CD14-positive monocyte (primary cell): ENCODE results near the gene ITPR3. TPM values are rescaled to one million over a fixed set of nuclear protein-coding genes. Genes with fewer than 3 reads are reported as not detected.

Experiments
- DNase-seq, 3 donors: peaks; one replicate each; pipeline ENCODE4 v3.0.0-alpha.2; 2011 to 2022
- H2AFZ ChIP-seq: 2 replicates; pipeline ENCODE4 v1.6.0; 2012; ENCODE audit warnings: mild to moderate bottlenecking, low read depth, low read length, inconsistent platforms; ENCODE audit not compliant: insufficient read depth, poor library complexity, severe bottlenecking
- H3K27ac ChIP-seq, 2 donors: 1 replicate in 1 of 2; 2 replicates in 1 of 2; pipeline ENCODE4 v1.5.1; 2012 to 2013; ENCODE audit warnings: low read length in 2 of 2, control low read depth in 1 of 2, inconsistent platforms in 1 of 2, low read depth in 1 of 2, mild to moderate bottlenecking in 1 of 2
- H3K27me3 ChIP-seq, 2 donors: one replicate each; pipeline versions ENCODE4 v1.6.0 to v1.6.1; 2011 to 2013; ENCODE audit warnings: low read length in 2 of 2; ENCODE audit not compliant: control insufficient read depth in 2 of 2, insufficient read depth in 2 of 2
- H3K36me3 ChIP-seq, 2 donors: replicated peaks in 1 of 2; 1 replicate in 1 of 2; 2 replicates in 1 of 2; pipeline versions ENCODE4 v1.5.1 to v1.6.1; 2012 to 2013; ENCODE audit warnings: low read length in 2 of 2, control low read depth in 1 of 2, inconsistent platforms in 1 of 2, mild to moderate bottlenecking in 1 of 2; ENCODE audit not compliant: insufficient read depth in 2 of 2, control insufficient read depth in 1 of 2
- H3K4me1 ChIP-seq, 2 donors: 1 replicate in 1 of 2; 2 replicates in 1 of 2; pipeline versions ENCODE4 v1.5.1 to v1.6.1; 2012 to 2013; ENCODE audit warnings: low read length in 2 of 2, control low read depth in 1 of 2, inconsistent platforms in 1 of 2, mild to moderate bottlenecking in 1 of 2, moderate library complexity in 1 of 2; ENCODE audit not compliant: insufficient read depth in 2 of 2, control insufficient read depth in 1 of 2
- H3K4me2 ChIP-seq: replicated peaks from 2 replicates; pipeline ENCODE3; 2012; ENCODE audit warnings: low read length, moderate library complexity, mild to moderate bottlenecking; ENCODE audit not compliant: poor library complexity, severe bottlenecking; ENCODE audit errors: extremely low read depth
- H3K4me3 ChIP-seq, 3 experiments: fragments of 200-600 bp in 1 of 3; sonication (generic) in 1 of 3; replicated peaks in 1 of 3; 1 replicate in 2 of 3; 2 replicates in 1 of 3; pipeline ENCODE4 v1.5.1; 2011 to 2013; ENCODE audit warnings: low read length in 3 of 3, mild to moderate bottlenecking in 3 of 3, control low read depth in 2 of 3, low read depth in 2 of 3, inconsistent platforms in 1 of 3, moderate library complexity in 1 of 3
- H3K79me2 ChIP-seq: 2 replicates; pipeline ENCODE4 v1.6.0; 2012; ENCODE audit warnings: mild to moderate bottlenecking, control low read depth, inconsistent platforms, low read length, moderate library complexity; ENCODE audit not compliant: insufficient read depth
- H3K9ac ChIP-seq: 2 replicates; pipeline ENCODE4 v1.6.0; 2017; ENCODE audit warnings: low read length, mild to moderate bottlenecking; ENCODE audit not compliant: insufficient read depth, poor library complexity, severe bottlenecking
- H3K9me3 ChIP-seq, 2 donors: replicated peaks in 1 of 2; 1 replicate in 1 of 2; 2 replicates in 1 of 2; pipeline versions ENCODE4 v1.5.1 to v1.6.1; 2012 to 2013; ENCODE audit warnings: low read length in 2 of 2, control low read depth in 1 of 2; ENCODE audit not compliant: control insufficient read depth in 1 of 2, insufficient read depth in 1 of 2
- H4K20me1 ChIP-seq: 2 replicates; pipeline ENCODE4 v1.6.0; 2012; ENCODE audit warnings: mild to moderate bottlenecking, low read length, control low read depth, moderate library complexity; ENCODE audit not compliant: insufficient read depth
- H3K27ac Mint-ChIP-seq, 7 donors: one replicate each; pipeline ENCODE4 v1.8.0; 2020; ENCODE audit warnings: mild to moderate bottlenecking in 7 of 7, mixed read lengths in 7 of 7, moderate library complexity in 6 of 7, inconsistent platforms in 2 of 7
- H3K27me3 Mint-ChIP-seq, 3 donors: one replicate each; pipeline ENCODE4 v1.8.0; 2021 to 2022; ENCODE audit warnings: low read depth in 3 of 3, mild to moderate bottlenecking in 3 of 3, mixed read lengths in 3 of 3, moderate library complexity in 3 of 3, inconsistent platforms in 1 of 3
- H3K36me3 Mint-ChIP-seq, 2 donors: one replicate each; pipeline ENCODE4 v1.8.0; 2020; ENCODE audit warnings: mixed read lengths in 2 of 2, inconsistent platforms in 1 of 2, mild to moderate bottlenecking in 1 of 2
- H3K4me1 Mint-ChIP-seq: one replicate; pipeline ENCODE4 v1.8.0; 2020; ENCODE audit warnings: mild to moderate bottlenecking, mixed read lengths
- H3K4me3 Mint-ChIP-seq, 2 donors: one replicate each; pipeline ENCODE4 v1.8.0; 2020; ENCODE audit warnings: mild to moderate bottlenecking in 2 of 2, mixed read lengths in 2 of 2, moderate library complexity in 1 of 2
- H3K9me3 Mint-ChIP-seq, 7 donors: one replicate each; pipeline ENCODE4 v1.8.0; 2020 to 2022; ENCODE audit warnings: mixed read lengths in 7 of 7, mild to moderate bottlenecking in 6 of 7, moderate library complexity in 6 of 7, inconsistent platforms in 2 of 7
- CTCF ChIP-seq: fragments of 200-600 bp; IDR thresholded peaks from one replicate; pipeline ENCODE4 v1.8.0; 2022; ENCODE audit warnings: antibody characterized with exemption, mild to moderate bottlenecking
- WGBS: methylation state at CpG from one replicate; pipeline ENCODE4 v1.1.5; 2013; ENCODE audit warnings: missing lambda C conversion rate; ENCODE audit not compliant: insufficient coverage; 5-methylcytosine and 5-hydroxymethylcytosine counted together
- intact Hi-C, 2 donors: fragments of 100-400 bp; cut with micrococcal nuclease; formaldehyde crosslinking; loops; one replicate each; pipeline versions ENCODE4 v1.15.0 to v1.15.1; 2023
- polyA plus RNA-seq, 3 donors: library from polyadenylated mRNA; depleted of rRNA in 1 of 3; unstranded in 2 of 3; stranded (reverse) in 1 of 3; fragments of 300-500 nt in 2 of 3; fragments of >200 nt in 1 of 3; fragmentation: Illumina TruSeq in 2 of 3; gene quantifications; 1 replicate in 2 of 3; 2 replicates in 1 of 3; pipeline ENCODE4 v1.2.3, GENCODE V29; 2012 to 2021

Gene ITPR3
- polyA plus RNA-seq, 3 donors, result 1.8 TPM; not detected in 2

GRCh38 chr6:33659986-33660385 lies 38.9 kb downstream of the ITPR3 start:
- Histone ChIP-seq H3K4me3 (no peak overlapping the region), H3K36me3 (no peaks in the 10 kb centered on the region), H3K9ac (no peak overlapping the region), H3K4me1 (no peaks in the 10 kb centered on the region), H2AFZ (no peak overlapping the region), H4K20me1 (no peaks in the 10 kb centered on the region), H3K27me3 (no peaks in the 10 kb centered on the region), H3K4me2 (no peak overlapping the region), H3K9me3 (no peaks in the 10 kb centered on the region), H3K79me2 (no peaks in the 10 kb centered on the region), H3K27ac (no peak overlapping the region)
- Mint-ChIP-seq H3K4me3 (no peak overlapping the region), H3K9me3 (no peaks in the 10 kb centered on the region), H3K36me3 (no peaks in the 10 kb centered on the region), H3K4me1 (peaks cover 2% of the 10 kb centered on the region), H3K27me3 (peaks cover 0 to 6% (median 4%) of the 10 kb centered on the region in 3 donors), H3K27ac (peak overlapping the region in 1 of 7 donors; percentile 65)
- intact Hi-C loops, result no loop called here
- no peak for TF ChIP-seq CTCF
- DNase-seq, result no peak
- 93% methylated on average over 6 of the region's 6 CpGs for WGBS

GRCh38 chr6:33661106-33661838 lies 40.1 kb downstream of the ITPR3 start:
- Mint-ChIP-seq H3K9me3 (no peaks in the 10 kb centered on the region), H3K27me3 (peaks cover 0 to 6% (median 5%) of the 10 kb centered on the region in 3 donors), H3K4me1 (no peaks in the 10 kb centered on the region), H3K36me3 (no peaks in the 10 kb centered on the region), H3K4me3 (no peak overlapping the region), H3K27ac (peak overlapping the region in 1 of 7 donors; percentile 57)
- Histone ChIP-seq H3K4me3 (no peak overlapping the region), H3K36me3 (no peaks in the 10 kb centered on the region), H3K4me1 (no peaks in the 10 kb centered on the region), H2AFZ (no peak overlapping the region), H4K20me1 (no peaks in the 10 kb centered on the region), H3K27ac (no peak overlapping the region), H3K9me3 (no peaks in the 10 kb centered on the region), H3K79me2 (no peaks in the 10 kb centered on the region), H3K9ac (no peak overlapping the region), H3K27me3 (no peaks in the 10 kb centered on the region), H3K4me2 (no peak overlapping the region)
- intact Hi-C loops, result no loop called here
- WGBS, result 94% methylated on average over 5 of the region's 10 CpGs
- DNase-seq, result no peak
- TF ChIP-seq CTCF, result no peak
